Panc1 (cell line): ENCODE results near the gene LIME1. TPM values are rescaled to one million over a fixed set of nuclear protein-coding genes. Genes with fewer than 3 reads are reported as not detected.

ENCODE experiments used
- ATAC-seq: fragments of 200-7000 bp; cut with Tn5 transposase; 2 replicates; pipeline ENCODE4 v1.9.1; 2020; ENCODE audit warnings: mild to moderate bottlenecking, moderate library complexity
- BruUV-seq: library from RNA; stranded (reverse); fragments of 400-500 nt; replicated peaks from 2 replicates; lab custom pipeline; 2021; lab: Mats Ljungman, UMichigan
- CTCF ChIA-PET: fragments of 300-600 bp; sonication (Branson Sonifier 250); formaldehyde crosslinking; loops from one replicate; lab custom pipeline; 2022; ENCODE audit warnings: antibody characterized with exemption; lab: Charles Lee
- POLR2A ChIA-PET: fragments of 300-600 bp; sonication (Branson Sonifier 250); formaldehyde crosslinking; loops from one replicate; lab custom pipeline; 2022; ENCODE audit warnings: antibody characterized with exemption; lab: Charles Lee
- DNase-seq: peaks from one replicate; pipeline ENCODE4 v3.0.0-alpha.2; 2010; ENCODE audit warnings: low read depth, low spot score
- H3K27ac ChIP-seq: 2 replicates; pipeline ENCODE4 v1.5.1; 2011; ENCODE audit warnings: mild to moderate bottlenecking, low read length, inconsistent platforms
- H3K27me3 ChIP-seq: fragments of 200-500 bp; sonication (Bioruptor generic); 2 replicates; pipeline ENCODE4 v1.6.0; 2014; ENCODE audit warnings: low read length, inconsistent platforms; ENCODE audit not compliant: control insufficient read depth, insufficient read depth
- H3K36me3 ChIP-seq: fragments of 200-500 bp; sonication (Bioruptor generic); 2 replicates; pipeline ENCODE4 v1.5.1; 2014; ENCODE audit warnings: inconsistent platforms, mild to moderate bottlenecking, low read length, moderate library complexity; ENCODE audit not compliant: control insufficient read depth, insufficient read depth
- H3K4me1 ChIP-seq: 2 replicates; pipeline ENCODE4 v1.5.1; 2011; ENCODE audit warnings: inconsistent platforms, mild to moderate bottlenecking, low read length, moderate library complexity; ENCODE audit not compliant: control insufficient read depth, insufficient read depth
- H3K4me3 ChIP-seq, 2 experiments: 2 replicates each; pipeline ENCODE4 v1.5.1; 2011 to 2012; ENCODE audit warnings: low read depth in 2 of 2, low read length in 2 of 2, mild to moderate bottlenecking in 2 of 2, inconsistent platforms in 1 of 2, moderate library complexity in 1 of 2
- H3K9me3 ChIP-seq: fragments of 200-500 bp; sonication (Bioruptor generic); 2 replicates; pipeline ENCODE4 v1.5.1; 2014; ENCODE audit warnings: low read depth, mild to moderate bottlenecking, inconsistent platforms, low read length, moderate library complexity; ENCODE audit not compliant: control insufficient read depth, insufficient read depth
- CTCF ChIP-seq: fragments of 450-650 bp; IDR thresholded peaks from 2 replicates; pipeline ENCODE4 v1.5.1; 2017; ENCODE audit warnings: mild to moderate bottlenecking
- POLR2AphosphoS5 ChIP-seq: IDR thresholded peaks from 2 replicates; pipeline ENCODE4 v1.6.1; 2012; ENCODE audit warnings: mild to moderate bottlenecking, low read depth, low read length, moderate library complexity
- SIN3A ChIP-seq: IDR thresholded peaks from 2 replicates; pipeline ENCODE4 v1.6.1; 2012; ENCODE audit warnings: low read depth, mild to moderate bottlenecking, low read length, moderate library complexity, borderline replicate concordance; ENCODE audit not compliant: insufficient read depth
- TCF7L2 ChIP-seq: IDR thresholded peaks from 2 replicates; pipeline ENCODE4 v1.6.1; 2011; ENCODE audit warnings: mild to moderate bottlenecking, low read depth, low read length, inconsistent platforms
- in situ Hi-C: cut with HindIII; loops from 2 replicates; pipeline ENCODE4 v1.10.0; 2016; ENCODE audit warnings: low sequenced_read_pairs, low pct_unique_long_range_greater_than_20kb
- intact Hi-C: fragments of 100-400 bp; cut with micrococcal nuclease; formaldehyde crosslinking; loops from one replicate; pipeline ENCODE4 v1.10.0; 2022; ENCODE audit not compliant: unreplicated experiment
- total RNA-seq: library from RNA; stranded (reverse); gene quantifications from one replicate; pipeline ENCODE4 v1.2.1, GENCODE V29; 2021; ENCODE audit not compliant: unreplicated experiment
- TF ChIP-seq, protein P1 (sequence below), 2 experiments: IDR thresholded peaks; 2 replicates each; pipeline ENCODE4 v1.6.1; 2011 to 2012; ENCODE audit warnings: low read depth in 2 of 2, control low read depth in 1 of 2, low read length in 1 of 2, mild to moderate bottlenecking in 1 of 2, moderate library complexity in 1 of 2; ENCODE audit not compliant: insufficient read depth in 1 of 2

LIME1 gene
- total RNA-seq, 1 experiment from 2014 or later, result 15.2 TPM

DNA sequence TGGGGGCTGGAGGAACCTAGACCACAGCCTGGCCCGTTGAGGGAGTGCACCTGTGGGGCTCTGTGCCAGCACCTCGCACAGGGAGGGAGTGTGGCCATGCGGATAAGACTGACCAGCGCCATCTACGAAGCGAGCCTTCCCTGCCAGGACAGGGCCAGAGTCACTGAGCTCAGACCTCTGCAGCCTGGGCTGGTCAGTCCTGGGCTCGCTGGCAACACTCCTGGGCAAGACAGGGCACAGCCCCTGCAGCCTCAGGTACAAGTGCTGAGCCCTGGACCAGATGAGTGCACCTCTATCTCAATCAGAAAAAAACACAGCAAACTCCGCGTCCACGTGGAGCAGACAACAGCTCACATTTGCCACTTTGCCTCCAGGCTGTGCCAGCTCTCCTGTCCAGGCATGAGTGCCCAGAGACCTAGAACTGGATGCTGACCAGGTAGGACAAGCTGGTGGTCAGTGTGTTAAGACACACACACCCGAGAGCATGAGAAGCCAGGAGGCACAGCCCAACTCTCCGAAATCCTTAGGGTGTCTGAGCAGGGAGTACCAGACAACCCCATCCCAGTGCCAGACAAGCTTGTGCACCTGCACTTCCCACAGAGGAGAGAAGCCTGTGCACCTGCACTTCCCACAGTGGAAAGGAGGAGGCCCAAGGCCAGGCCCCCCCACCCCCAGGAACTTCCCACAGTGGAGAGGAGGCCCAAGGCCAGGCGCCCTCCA is 33.6 kb upstream of the LIME1 start:
- H3K4me3 ChIP-seq, result no peak overlapping the region
- BruUV-seq, result no TSS peak
- peaks cover 9% of the 10 kb centered on the region; the same call in 1 of the 2 replicates for H3K36me3 ChIP-seq
- TF ChIP-seq POLR2AphosphoS5, result peak; percentile 41; the same call in 1 of the 2 replicates
- TF ChIP-seq, protein P1, sequence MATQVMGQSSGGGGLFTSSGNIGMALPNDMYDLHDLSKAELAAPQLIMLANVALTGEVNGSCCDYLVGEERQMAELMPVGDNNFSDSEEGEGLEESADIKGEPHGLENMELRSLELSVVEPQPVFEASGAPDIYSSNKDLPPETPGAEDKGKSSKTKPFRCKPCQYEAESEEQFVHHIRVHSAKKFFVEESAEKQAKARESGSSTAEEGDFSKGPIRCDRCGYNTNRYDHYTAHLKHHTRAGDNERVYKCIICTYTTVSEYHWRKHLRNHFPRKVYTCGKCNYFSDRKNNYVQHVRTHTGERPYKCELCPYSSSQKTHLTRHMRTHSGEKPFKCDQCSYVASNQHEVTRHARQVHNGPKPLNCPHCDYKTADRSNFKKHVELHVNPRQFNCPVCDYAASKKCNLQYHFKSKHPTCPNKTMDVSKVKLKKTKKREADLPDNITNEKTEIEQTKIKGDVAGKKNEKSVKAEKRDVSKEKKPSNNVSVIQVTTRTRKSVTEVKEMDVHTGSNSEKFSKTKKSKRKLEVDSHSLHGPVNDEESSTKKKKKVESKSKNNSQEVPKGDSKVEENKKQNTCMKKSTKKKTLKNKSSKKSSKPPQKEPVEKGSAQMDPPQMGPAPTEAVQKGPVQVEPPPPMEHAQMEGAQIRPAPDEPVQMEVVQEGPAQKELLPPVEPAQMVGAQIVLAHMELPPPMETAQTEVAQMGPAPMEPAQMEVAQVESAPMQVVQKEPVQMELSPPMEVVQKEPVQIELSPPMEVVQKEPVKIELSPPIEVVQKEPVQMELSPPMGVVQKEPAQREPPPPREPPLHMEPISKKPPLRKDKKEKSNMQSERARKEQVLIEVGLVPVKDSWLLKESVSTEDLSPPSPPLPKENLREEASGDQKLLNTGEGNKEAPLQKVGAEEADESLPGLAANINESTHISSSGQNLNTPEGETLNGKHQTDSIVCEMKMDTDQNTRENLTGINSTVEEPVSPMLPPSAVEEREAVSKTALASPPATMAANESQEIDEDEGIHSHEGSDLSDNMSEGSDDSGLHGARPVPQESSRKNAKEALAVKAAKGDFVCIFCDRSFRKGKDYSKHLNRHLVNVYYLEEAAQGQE (IDR thresholded peaks at IDR 0.05; ENCODE audit: insufficient read depth in 1 of 2, low read depth in 2 of 2, low read length in 1 of 2), result no peak
- intact Hi-C loops, result no loop called here
- peak overlapping the region; percentile 41 for H3K27ac ChIP-seq
- DNase-seq (no peak), ATAC-seq (no peak)
- no peaks in the 10 kb centered on the region for H3K27me3 ChIP-seq
- H3K9me3 ChIP-seq, result no peaks in the 10 kb centered on the region
- CTCF ChIA-PET, result interaction anchor here (0.6 kb wide), 1 partner anchor 206 kb away, joined by 3 read pairs; no protein-coding TSS in a partner anchor
- in situ Hi-C loops, result no loop called here
- POLR2A ChIA-PET, result interaction anchor here (0.6 kb wide), 1 partner anchor 129 kb away, joined by 3 read pairs; the partner anchor contains the start of gene HELZ2
- H3K4me1 ChIP-seq, result peaks cover 63% of the 10 kb centered on the region

- ATAC-seq (no peak), DNase-seq (no peak)
- H3K4me1 ChIP-seq, result peaks cover 57% of the 10 kb centered on the region
- intact Hi-C loops, result no loop called here
- CTCF ChIA-PET, result no interaction called here
- no peak overlapping the region for H3K27ac ChIP-seq
- no peak overlapping the region for H3K4me3 ChIP-seq
- no peaks in the 10 kb centered on the region for H3K27me3 ChIP-seq
- no TSS peak for BruUV-seq
- POLR2A ChIA-PET, result no interaction called here
- H3K9me3 ChIP-seq, result no peaks in the 10 kb centered on the region
- TF ChIP-seq CTCF, result no peak
- TF ChIP-seq POLR2AphosphoS5, result no peak; the same call in 1 of the 2 replicates
- no peak for TF ChIP-seq TCF7L2
- TF ChIP-seq, protein P1 (IDR thresholded peaks at IDR 0.05; ENCODE audit: insufficient read depth in 1 of 2, low read depth in 2 of 2, low read length in 1 of 2), result no peak
- TF ChIP-seq SIN3A, result no peak
- in situ Hi-C loops, result no loop called here
- peaks cover 9% of the 10 kb centered on the region; the same call in 1 of the 2 replicates for H3K36me3 ChIP-seq
Observed at GRCh38 chr20:63703471-63703975, 32.9 kb upstream of the LIME1 start.
